Gastroesophageal sphincter (tissue), 4 donors: ENCODE results near the gene CYTH3. TPM values are rescaled to one million over a fixed set of nuclear protein-coding genes. Genes with fewer than 3 reads are reported as not detected.

Source experiments
- ATAC-seq: fragments of 150-250 bp; one replicate; pipeline ENCODE4 v1.9.1; 2016; ENCODE audit warnings: mild to moderate bottlenecking, moderate library complexity
- H3K27ac ChIP-seq, 4 donors: fragments of 200-600 bp; sonication (generic) in 3 of 4; 1 replicate in 3 of 4; 2 replicates in 1 of 4; pipeline ENCODE4 v1.5.1; 2016 to 2019
- H3K27me3 ChIP-seq: fragments of 200-600 bp; sonication (generic); one replicate; pipeline ENCODE4 v1.5.1; 2019
- H3K36me3 ChIP-seq, 2 donors: fragments of 200-600 bp; sonication (generic); one replicate each; pipeline ENCODE4 v1.5.1; 2019; ENCODE audit warnings: control low read depth in 1 of 2
- H3K4me1 ChIP-seq, 3 donors: fragments of 200-600 bp; sonication (generic); 1 replicate in 2 of 3; 2 replicates in 1 of 3; pipeline ENCODE4 v1.5.1; 2016 to 2019; ENCODE audit warnings: control low read depth in 2 of 3
- H3K4me3 ChIP-seq, 2 donors: fragments of 200-600 bp; sonication (generic); one replicate each; pipeline ENCODE4 v1.5.1; 2019; ENCODE audit warnings: mild to moderate bottlenecking in 1 of 2, moderate library complexity in 1 of 2
- H3K9me3 ChIP-seq, 3 donors: fragments of 200-600 bp; sonication (generic); one replicate each; pipeline ENCODE4 v1.5.1; 2017 to 2019; ENCODE audit warnings: control low read depth in 2 of 3
- CTCF ChIP-seq, 4 experiments: fragments of 200-600 bp in 2 of 4; fragments of 450-650 bp in 2 of 4; sonication (generic) in 1 of 4; IDR thresholded peaks; one replicate each; pipeline ENCODE4 v1.5.1; 2017 to 2019; ENCODE audit warnings: antibody characterized with exemption in 4 of 4, mild to moderate bottlenecking in 2 of 4, moderate library complexity in 2 of 4
- EP300 ChIP-seq: sonication (generic); formaldehyde crosslinking; IDR thresholded peaks from one replicate; pipeline ENCODE4 v1.6.1; 2017; ENCODE audit warnings: antibody characterized with exemption, mild to moderate bottlenecking
- POLR2A ChIP-seq, 2 donors: fragments of 450-650 bp; IDR thresholded peaks; one replicate each; pipeline ENCODE4 v1.6.1; 2017; ENCODE audit warnings: antibody characterized with exemption in 2 of 2, mild to moderate bottlenecking in 2 of 2, moderate library complexity in 1 of 2
- POLR2AphosphoS5 ChIP-seq: sonication (generic); formaldehyde crosslinking; IDR thresholded peaks from one replicate; pipeline ENCODE4 v1.6.1; 2017; ENCODE audit warnings: antibody characterized with exemption
- WGBS, 2 donors: methylation state at CpG; one replicate each; pipeline ENCODE4 v1.1.5; 2018; ENCODE audit warnings: low coverage in 1 of 2; 5-methylcytosine and 5-hydroxymethylcytosine counted together
- total RNA-seq, 4 donors: library from RNA; depleted of rRNA; stranded (reverse); fragments of >200 nt; gene quantifications; one replicate each; pipeline ENCODE4 v1.1.0, GENCODE V29; 2016

The CYTH3 gene
- total RNA-seq, 4 donors from 2014 or later, result 25.8 to 61.9 (median 39.4) TPM

- peaks cover 0 to 70% of the 10 kb centered on the region in 2 donors for H3K36me3 ChIP-seq
- TF ChIP-seq EP300 (no peak), POLR2A (IDR thresholded peaks at IDR 0.05) (no peak), CTCF (IDR thresholded peaks at IDR 0.05) (no peak), POLR2AphosphoS5 (no peak)
- no peaks in the 10 kb centered on the region for H3K9me3 ChIP-seq
- H3K27me3 ChIP-seq, result no peaks in the 10 kb centered on the region
- no peak for ATAC-seq
- WGBS, 2 donors, result 20 to 86% methylated on average over 1 to 3 of the region's 22 CpGs
- H3K4me1 ChIP-seq, result peaks cover 0 to 40% (median 9%) of the 10 kb centered on the region in 3 donors
- H3K27ac ChIP-seq, result no peak overlapping the region
- H3K4me3 ChIP-seq, result no peak overlapping the region
These were observed 100.7 kb downstream of the CYTH3 start for GRCh38 chr7:6171532-6172223.

- H3K4me3 ChIP-seq, result no peak overlapping the region
- H3K4me1 ChIP-seq, result peaks cover 0 to 31% (median 4%) of the 10 kb centered on the region in 3 donors
- no peak overlapping the region for H3K27ac ChIP-seq
- no peaks in the 10 kb centered on the region for H3K27me3 ChIP-seq
- TF ChIP-seq POLR2A (IDR thresholded peaks at IDR 0.05) (no peak), EP300 (no peak), CTCF (IDR thresholded peaks at IDR 0.05) (no peak), POLR2AphosphoS5 (no peak)
- peaks cover 0 to 68% of the 10 kb centered on the region in 2 donors for H3K36me3 ChIP-seq
- WGBS, 2 donors, result 93% methylated on average over 3 of the region's 59 CpGs; no CpG with 5 or more reads in 1 of the 2 donors
- H3K9me3 ChIP-seq, result no peaks in the 10 kb centered on the region
- no peak for ATAC-seq
These were observed 101.6 kb downstream of the CYTH3 start for GRCh38 chr7:6170571-6171531.

- 80% methylated on average over 1 of the region's 36 CpGs; no CpG with 5 or more reads in 1 of the 2 donors for WGBS, 2 donors
- no peak overlapping the region for H3K27ac ChIP-seq
- no peak for TF ChIP-seq CTCF (IDR thresholded peaks at IDR 0.05)
- no peak for TF ChIP-seq POLR2AphosphoS5
- TF ChIP-seq EP300, result no peak
- H3K36me3 ChIP-seq, result peaks cover 0 to 77% of the 10 kb centered on the region in 2 donors
- no peaks in the 10 kb centered on the region for H3K27me3 ChIP-seq
- H3K9me3 ChIP-seq, result no peaks in the 10 kb centered on the region
- H3K4me3 ChIP-seq, result no peak overlapping the region
- ATAC-seq, result no peak
- H3K4me1 ChIP-seq, result peaks cover 0 to 23% (median 0%) of the 10 kb centered on the region in 3 donors
These were observed 102.5 kb downstream of the CYTH3 start for GRCh38 chr7:6169805-6170520.

- H3K36me3 ChIP-seq, result peaks cover 0 to 84% of the 10 kb centered on the region in 2 donors
- H3K27me3 ChIP-seq, result no peaks in the 10 kb centered on the region
- ATAC-seq, result no peak
- TF ChIP-seq POLR2A (IDR thresholded peaks at IDR 0.05), result no peak
- no peak for TF ChIP-seq POLR2AphosphoS5
- no peak for TF ChIP-seq CTCF (IDR thresholded peaks at IDR 0.05)
- no peak for TF ChIP-seq EP300
- no peak overlapping the region for H3K4me3 ChIP-seq
- H3K27ac ChIP-seq, result no peak overlapping the region
- no peaks in the 10 kb centered on the region for H3K9me3 ChIP-seq
- WGBS, 2 donors, result 94% methylated on average over 4 of the region's 14 CpGs; no CpG with 5 or more reads in 1 of the 2 donors
- H3K4me1 ChIP-seq, result peaks cover 0 to 20% (median 0%) of the 10 kb centered on the region in 3 donors
These were observed 104.0 kb downstream of the CYTH3 start for GRCh38 chr7:6168477-6168868.
